ENCODE data around the gene SOHLH1.

Gene SOHLH1

DNA sequence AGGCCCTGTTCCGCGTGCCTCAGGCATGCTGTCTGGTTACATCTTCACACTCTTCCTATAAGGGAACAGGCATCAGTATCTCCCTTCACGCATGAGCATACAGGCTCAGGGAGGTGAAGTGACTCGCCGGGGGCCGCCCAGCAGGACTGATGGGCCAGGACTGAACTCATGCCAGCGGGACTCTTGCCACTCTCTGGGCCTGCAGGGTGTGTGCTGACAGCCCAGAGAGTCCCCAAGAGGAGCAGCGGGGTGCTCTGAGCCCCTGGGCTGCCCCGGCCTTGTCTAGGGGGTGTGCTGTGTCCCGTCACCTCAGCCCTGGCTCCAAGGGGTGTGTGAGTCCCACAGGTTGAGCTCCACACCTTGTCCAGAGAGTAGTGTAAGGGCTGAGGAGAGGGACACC lies 12.6 kb upstream of the SOHLH1 start:
- Histone ChIP-seq H3K9ac (ENCODE audit: low read depth, low read length) (no peak overlapping the region), H3K4me1 (ENCODE audit: insufficient read depth, low read length) (no peaks in the 10 kb centered on the region), H3K27ac (ENCODE audit: low read length) (no peak overlapping the region), H3K9me3 (ENCODE audit: insufficient read depth, low read depth, low read length) (no peaks in the 10 kb centered on the region), H3K27me3 (ENCODE audit: insufficient read depth, low read length) (peaks cover 38% of the 10 kb centered on the region), H3K36me3 (ENCODE audit: insufficient read depth, low read depth, low read length) (no peaks in the 10 kb centered on the region), H3K4me3 (ENCODE audit: low read length) (no peak overlapping the region)

DNA sequence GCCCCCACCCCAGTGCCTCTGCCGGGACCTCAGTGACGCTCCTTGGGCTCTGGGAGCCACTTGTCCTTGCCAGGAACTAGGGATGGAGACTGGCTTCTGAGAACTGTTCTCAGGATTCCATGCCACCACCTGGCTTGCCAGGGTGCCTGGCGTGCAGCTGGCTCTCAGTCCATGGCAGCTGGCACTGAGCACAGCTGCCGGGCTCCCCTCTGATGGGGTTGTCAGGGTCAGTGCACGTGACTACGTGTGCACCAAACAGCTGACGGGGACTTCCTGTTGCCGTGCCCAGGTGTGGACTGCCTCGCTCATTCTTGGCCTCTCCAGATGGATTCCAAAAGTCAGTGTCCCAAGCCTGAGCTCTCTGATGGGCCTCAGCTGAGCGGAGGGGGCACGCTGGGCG lies 12.1 kb upstream of the SOHLH1 start:
- Histone ChIP-seq H3K36me3 (ENCODE audit: insufficient read depth, low read depth, low read length) (no peaks in the 10 kb centered on the region), H3K27me3 (ENCODE audit: insufficient read depth, low read length) (peaks cover 33% of the 10 kb centered on the region), H3K4me3 (ENCODE audit: low read length) (no peak overlapping the region), H3K9me3 (ENCODE audit: insufficient read depth, low read depth, low read length) (no peaks in the 10 kb centered on the region), H3K4me1 (ENCODE audit: insufficient read depth, low read length) (no peaks in the 10 kb centered on the region), H3K27ac (ENCODE audit: low read length) (no peak overlapping the region), H3K9ac (ENCODE audit: low read depth, low read length) (no peak overlapping the region)

DNA sequence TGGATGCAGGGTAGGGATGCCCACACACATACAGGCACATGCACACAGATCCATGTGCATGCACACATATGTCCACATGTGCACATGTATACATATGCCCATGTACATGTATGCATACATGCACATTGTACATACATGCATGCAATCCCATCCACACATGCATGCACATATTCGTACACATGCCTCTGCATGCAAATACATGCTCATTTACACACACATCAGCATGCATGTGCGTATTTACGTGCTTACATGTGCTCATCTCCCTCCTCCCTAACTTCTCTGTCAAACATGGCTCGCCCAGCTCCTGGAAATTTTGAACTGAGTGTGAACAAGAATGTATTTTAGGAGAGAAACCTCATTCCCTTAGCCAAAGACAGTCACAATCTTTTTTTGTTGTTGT lies 8.9 kb upstream of the SOHLH1 start:
- no peak overlapping the region for H3K27ac ChIP-seq (ENCODE audit: low read length)
- no peaks in the 10 kb centered on the region for H3K9me3 ChIP-seq (ENCODE audit: insufficient read depth, low read depth, low read length)
- H3K9ac ChIP-seq (ENCODE audit: low read depth, low read length) = no peak overlapping the region
- H3K27me3 ChIP-seq (ENCODE audit: insufficient read depth, low read length) = peaks cover 11% of the 10 kb centered on the region
- no peak overlapping the region for H3K4me3 ChIP-seq (ENCODE audit: low read length)
- no peaks in the 10 kb centered on the region for H3K4me1 ChIP-seq (ENCODE audit: insufficient read depth, low read length)
- no peaks in the 10 kb centered on the region for H3K36me3 ChIP-seq (ENCODE audit: insufficient read depth, low read depth, low read length)

DNA sequence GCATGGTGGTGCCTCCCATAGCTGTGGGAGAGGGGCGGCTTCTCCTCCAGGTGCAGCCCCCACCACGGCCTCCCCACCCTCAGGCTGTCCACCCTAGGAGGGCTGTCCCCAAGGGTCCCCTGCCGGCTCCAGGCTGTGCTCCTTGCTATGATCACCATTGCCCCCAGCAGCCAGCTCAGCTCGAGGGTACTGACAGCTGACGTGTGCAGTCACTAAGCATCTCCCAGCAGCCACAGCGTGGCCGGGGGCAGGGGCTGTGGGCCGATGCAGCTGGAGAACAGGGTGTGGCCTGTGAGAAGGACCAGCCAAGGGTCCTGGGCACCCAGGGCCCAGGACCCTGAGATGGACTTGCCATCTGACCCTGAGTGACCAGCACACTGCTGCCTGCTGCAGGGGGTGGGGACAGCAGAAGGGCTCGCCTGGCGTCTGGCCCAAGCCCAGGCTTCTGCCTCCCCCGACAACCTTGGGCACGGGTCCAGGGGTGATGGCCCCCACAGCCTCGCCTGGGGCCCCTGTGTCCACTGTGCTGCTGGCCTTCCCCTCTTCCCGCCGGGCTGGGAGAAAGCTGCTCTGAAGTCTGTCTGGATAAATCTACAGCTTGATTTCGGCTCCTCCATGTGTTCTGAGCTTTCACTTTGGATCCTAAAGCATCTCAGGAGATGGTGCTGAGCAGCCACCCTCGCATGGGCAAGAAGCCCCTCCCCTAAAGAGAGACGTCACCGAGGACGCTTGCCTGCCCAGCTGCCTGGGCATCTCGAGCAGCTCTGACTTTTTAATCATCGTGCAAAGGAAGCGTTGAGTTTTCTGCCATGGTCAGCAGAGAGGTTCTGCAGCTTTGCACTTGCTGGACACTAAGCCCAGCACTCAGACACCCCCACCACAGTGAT lies 8.2 kb upstream of the SOHLH1 start:
- H3K4me3 ChIP-seq (ENCODE audit: low read length) = no peak overlapping the region

DNA sequence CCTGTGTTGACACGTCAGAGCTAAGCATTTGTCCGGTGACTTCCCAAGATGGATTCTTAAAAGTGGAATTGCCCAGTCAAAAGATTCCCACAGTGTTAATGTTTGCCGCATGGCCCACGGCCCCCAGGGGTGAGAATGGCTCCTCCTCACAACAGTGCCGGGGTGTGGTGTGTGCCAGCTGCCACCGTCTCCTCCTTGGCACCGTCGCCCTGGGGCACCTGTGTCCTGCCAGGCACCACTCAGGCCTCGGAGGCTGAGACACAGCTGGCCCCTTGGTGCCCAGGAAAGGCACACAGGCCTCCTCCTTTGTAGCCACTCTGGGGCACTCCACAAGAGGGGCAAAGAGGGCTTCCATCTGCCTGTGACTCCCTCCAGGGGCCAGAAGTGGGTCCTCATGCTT lies 7.0 kb upstream of the SOHLH1 start:
- no peak overlapping the region for H3K27ac ChIP-seq (ENCODE audit: low read length)
- H3K4me3 ChIP-seq (ENCODE audit: low read length) = no peak overlapping the region
- no peak overlapping the region for H3K9ac ChIP-seq (ENCODE audit: low read depth, low read length)
- no peaks in the 10 kb centered on the region for H3K4me1 ChIP-seq (ENCODE audit: insufficient read depth, low read length)
- H3K9me3 ChIP-seq (ENCODE audit: insufficient read depth, low read depth, low read length) = no peaks in the 10 kb centered on the region
- H3K27me3 ChIP-seq (ENCODE audit: insufficient read depth, low read length) = peaks cover 19% of the 10 kb centered on the region
- no peaks in the 10 kb centered on the region for H3K36me3 ChIP-seq (ENCODE audit: insufficient read depth, low read depth, low read length)

More for the DNA sequence above, 8.2 kb upstream of the SOHLH1 start:
- no peaks in the 10 kb centered on the region for H3K4me1 ChIP-seq (ENCODE audit: insufficient read depth, low read length)
- peaks cover 11% of the 10 kb centered on the region for H3K27me3 ChIP-seq (ENCODE audit: insufficient read depth, low read length)
- no peaks in the 10 kb centered on the region for H3K9me3 ChIP-seq (ENCODE audit: insufficient read depth, low read depth, low read length)
- H3K9ac ChIP-seq (ENCODE audit: low read depth, low read length) = no peak overlapping the region
- no peaks in the 10 kb centered on the region for H3K36me3 ChIP-seq (ENCODE audit: insufficient read depth, low read depth, low read length)
- no peak overlapping the region for H3K27ac ChIP-seq (ENCODE audit: low read length)

DNA sequence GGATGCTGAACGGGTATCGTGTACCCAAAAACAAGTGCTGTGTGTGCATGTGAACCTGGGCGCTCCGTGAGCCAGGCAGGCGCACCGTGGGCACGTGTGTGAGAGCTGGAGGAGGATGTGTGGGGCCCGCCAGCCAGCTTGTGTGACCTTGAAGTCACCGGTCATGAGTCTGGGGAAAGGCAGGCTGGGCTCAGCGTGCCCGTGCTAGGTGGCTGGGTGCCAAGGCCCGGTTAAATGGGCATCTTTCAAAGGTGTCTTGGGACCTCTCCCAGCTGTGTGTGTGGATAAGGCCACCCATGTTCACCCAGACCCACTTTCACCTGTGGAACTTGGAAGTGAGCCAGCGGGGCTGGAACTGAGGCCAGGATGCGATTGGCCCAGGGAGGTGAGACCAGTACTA lies 6.1 kb upstream of the SOHLH1 start:
- Histone ChIP-seq H3K27me3 (ENCODE audit: insufficient read depth, low read length) (peaks cover 21% of the 10 kb centered on the region), H3K27ac (ENCODE audit: low read length) (no peak overlapping the region)

DNA sequence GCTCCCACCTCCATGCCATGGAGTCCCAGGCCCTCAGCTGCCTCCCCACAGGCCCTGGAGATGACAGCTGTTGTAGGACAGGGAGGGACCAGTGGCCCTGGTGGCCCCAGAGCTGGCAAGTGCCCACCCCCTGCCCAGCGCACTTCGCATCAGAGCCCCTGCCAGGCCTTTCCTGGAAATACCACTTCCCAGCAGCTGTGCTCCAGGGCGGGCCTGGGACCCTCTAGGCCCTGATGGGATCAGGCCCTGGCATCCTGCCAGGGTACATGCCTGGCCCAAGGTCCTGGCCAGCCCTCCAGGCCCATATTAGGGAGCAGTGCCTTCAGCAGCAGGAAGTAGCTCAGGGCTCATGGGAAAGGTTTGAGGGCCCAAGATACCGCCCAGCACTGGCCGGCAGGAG lies 5.2 kb upstream of the SOHLH1 start:
- peaks cover 21% of the 10 kb centered on the region for H3K27me3 ChIP-seq (ENCODE audit: insufficient read depth, low read length)
- H3K36me3 ChIP-seq (ENCODE audit: insufficient read depth, low read depth, low read length) = no peaks in the 10 kb centered on the region
- no peak overlapping the region for H3K4me3 ChIP-seq (ENCODE audit: low read length)

More for the DNA sequence above, 6.1 kb upstream of the SOHLH1 start:
- Histone ChIP-seq H3K9ac (ENCODE audit: low read depth, low read length) (no peak overlapping the region), H3K4me3 (ENCODE audit: low read length) (no peak overlapping the region), H3K9me3 (ENCODE audit: insufficient read depth, low read depth, low read length) (no peaks in the 10 kb centered on the region), H3K36me3 (ENCODE audit: insufficient read depth, low read depth, low read length) (no peaks in the 10 kb centered on the region), H3K4me1 (ENCODE audit: insufficient read depth, low read length) (no peaks in the 10 kb centered on the region)

DNA sequence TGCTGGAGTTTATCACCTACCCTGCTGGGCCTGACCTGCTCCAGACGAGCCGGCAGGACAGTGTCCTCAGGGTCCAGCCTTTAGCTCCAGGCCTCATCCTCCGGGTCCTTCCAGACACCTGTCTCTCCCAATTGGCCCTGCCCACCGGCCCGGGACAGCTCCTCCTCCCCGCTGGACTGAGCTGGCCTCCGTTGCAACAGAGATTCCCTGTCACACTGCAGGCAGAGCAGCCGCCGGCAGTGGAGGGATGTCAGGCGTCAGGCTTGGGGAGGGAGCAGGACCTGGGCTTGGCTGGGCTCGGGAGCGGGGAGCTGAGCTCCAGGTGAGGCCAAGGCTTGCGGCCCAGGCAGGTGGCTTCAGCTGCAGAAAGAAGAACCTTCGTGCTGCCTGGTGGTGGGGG lies 4.4 kb upstream of the SOHLH1 start:
- Histone ChIP-seq H3K9ac (ENCODE audit: low read depth, low read length) (no peak overlapping the region), H3K4me1 (ENCODE audit: insufficient read depth, low read length) (no peaks in the 10 kb centered on the region), H3K27ac (ENCODE audit: low read length) (no peak overlapping the region), H3K9me3 (ENCODE audit: insufficient read depth, low read depth, low read length) (no peaks in the 10 kb centered on the region), H3K36me3 (ENCODE audit: insufficient read depth, low read depth, low read length) (no peaks in the 10 kb centered on the region), H3K4me3 (ENCODE audit: low read length) (no peak overlapping the region), H3K27me3 (ENCODE audit: insufficient read depth, low read length) (peaks cover 21% of the 10 kb centered on the region)

More for the DNA sequence above, 5.2 kb upstream of the SOHLH1 start:
- H3K9ac ChIP-seq (ENCODE audit: low read depth, low read length) = no peak overlapping the region
- H3K9me3 ChIP-seq (ENCODE audit: insufficient read depth, low read depth, low read length) = no peaks in the 10 kb centered on the region
- no peaks in the 10 kb centered on the region for H3K4me1 ChIP-seq (ENCODE audit: insufficient read depth, low read length)
- no peak overlapping the region for H3K27ac ChIP-seq (ENCODE audit: low read length)

DNA sequence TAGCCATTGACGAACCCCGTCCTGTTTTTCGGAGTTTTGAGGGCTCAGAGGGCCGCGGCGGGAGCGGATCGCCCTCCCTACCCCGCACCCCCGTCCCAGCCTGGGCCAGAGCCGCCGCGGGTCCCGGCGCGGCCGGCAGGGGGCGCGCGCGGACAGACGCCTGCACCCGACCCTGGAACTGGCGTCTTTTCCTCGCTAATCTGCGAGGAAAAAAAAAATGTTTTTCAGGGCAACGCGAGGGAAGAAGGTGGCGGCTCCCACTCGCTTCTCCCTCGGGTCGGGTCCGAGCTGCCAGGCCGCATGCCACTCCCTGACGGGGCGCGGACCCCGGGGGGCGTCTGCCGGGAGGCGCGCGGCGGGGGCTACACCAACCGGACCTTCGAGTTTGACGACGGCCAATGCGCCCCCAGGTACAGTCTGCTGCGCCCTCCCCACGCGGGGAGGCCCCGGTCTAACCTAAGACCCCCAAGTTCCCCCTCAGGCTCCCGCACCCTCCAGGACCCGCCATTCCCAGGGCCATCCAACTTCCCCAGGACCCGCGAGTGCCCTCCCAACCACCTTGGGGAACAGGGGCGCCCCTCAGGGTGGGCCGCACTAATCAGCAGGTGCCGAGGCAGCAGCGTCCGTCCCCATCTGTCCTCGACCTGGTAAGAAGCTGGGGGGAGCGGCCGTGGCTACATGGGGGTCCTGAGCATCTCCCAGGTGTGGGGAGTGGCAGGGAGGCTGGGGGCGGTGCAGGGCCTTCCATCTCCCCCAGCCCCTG lies 2.9 kb upstream of the SOHLH1 start, which contains the start of gene KCNT1:
Gene KCNT1 (plus strand): TSS at position 227 of the 763 bp plus-strand sequence. CDS start 74 bp downstream, at position 301.
- H3K4me3 ChIP-seq (ENCODE audit: low read length) = peak within 1 kb of the TSS; percentile 43; the same call in 1 of the 2 replicates
- H3K36me3 ChIP-seq (ENCODE audit: insufficient read depth, low read depth, low read length) = no peaks in the 10 kb centered on the region
- H3K27ac ChIP-seq (ENCODE audit: low read length) = no peak within 1 kb of the TSS
- no peaks in the 10 kb centered on the region for H3K9me3 ChIP-seq (ENCODE audit: insufficient read depth, low read depth, low read length)
- H3K9ac ChIP-seq (ENCODE audit: low read depth, low read length) = no peak within 1 kb of the TSS
- H3K4me1 ChIP-seq (ENCODE audit: insufficient read depth, low read length) = no peaks in the 10 kb centered on the region
- peaks cover 21% of the 10 kb centered on the region for H3K27me3 ChIP-seq (ENCODE audit: insufficient read depth, low read length)

DNA sequence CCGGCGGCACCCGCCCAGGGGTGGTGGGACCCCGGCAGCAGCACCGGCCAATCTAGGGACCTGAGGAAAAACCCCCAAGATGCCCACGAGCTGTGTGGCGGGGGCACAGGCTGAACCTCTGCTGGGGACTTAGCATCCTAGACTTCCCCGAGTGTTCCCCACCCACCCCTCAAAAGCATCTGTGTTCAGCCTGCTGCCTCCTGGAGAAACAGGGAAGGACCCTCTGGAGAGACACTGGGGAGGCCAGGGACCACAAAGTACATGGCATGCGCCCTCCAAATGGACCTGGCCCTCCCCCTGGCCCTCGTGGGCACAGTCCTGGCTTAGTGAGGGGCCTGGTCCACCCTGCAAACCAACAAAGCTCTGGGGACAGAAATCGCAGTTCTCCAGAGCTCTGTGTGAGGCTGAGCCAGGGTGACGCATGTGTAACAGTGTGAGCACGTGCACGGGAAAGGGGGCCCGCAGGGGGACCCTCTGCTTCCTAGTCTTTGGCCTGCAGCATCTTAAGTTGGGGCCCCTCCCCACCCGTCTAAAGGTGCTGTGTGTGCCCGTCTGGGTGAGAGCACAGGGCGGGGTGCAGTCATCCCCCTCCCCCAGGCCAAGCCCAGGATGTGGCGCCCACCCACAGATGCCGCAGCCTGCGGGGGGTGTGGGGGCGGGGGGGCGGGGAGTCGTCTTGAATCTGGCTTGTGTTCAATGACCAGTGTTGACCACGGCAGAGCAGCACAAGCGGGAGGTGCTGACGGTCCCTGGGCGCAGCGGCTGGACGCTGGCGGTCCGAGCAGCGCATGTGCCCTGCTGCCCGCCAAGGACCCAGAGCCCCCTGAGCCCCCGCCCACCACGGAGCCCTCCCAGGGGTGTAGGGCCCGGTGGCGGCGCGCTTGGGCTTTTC lies 2.0 kb upstream of the SOHLH1 start:
- Histone ChIP-seq H3K4me1 (ENCODE audit: insufficient read depth, low read length) (no peaks in the 10 kb centered on the region), H3K36me3 (ENCODE audit: insufficient read depth, low read depth, low read length) (no peaks in the 10 kb centered on the region), H3K27ac (ENCODE audit: low read length) (no peak overlapping the region), H3K9ac (ENCODE audit: low read depth, low read length) (no peak overlapping the region), H3K4me3 (ENCODE audit: low read length) (peak overlapping the region; percentile 43; the same call in 1 of the 2 replicates), H3K27me3 (ENCODE audit: insufficient read depth, low read length) (peaks cover 21% of the 10 kb centered on the region), H3K9me3 (ENCODE audit: insufficient read depth, low read depth, low read length) (no peaks in the 10 kb centered on the region)

DNA sequence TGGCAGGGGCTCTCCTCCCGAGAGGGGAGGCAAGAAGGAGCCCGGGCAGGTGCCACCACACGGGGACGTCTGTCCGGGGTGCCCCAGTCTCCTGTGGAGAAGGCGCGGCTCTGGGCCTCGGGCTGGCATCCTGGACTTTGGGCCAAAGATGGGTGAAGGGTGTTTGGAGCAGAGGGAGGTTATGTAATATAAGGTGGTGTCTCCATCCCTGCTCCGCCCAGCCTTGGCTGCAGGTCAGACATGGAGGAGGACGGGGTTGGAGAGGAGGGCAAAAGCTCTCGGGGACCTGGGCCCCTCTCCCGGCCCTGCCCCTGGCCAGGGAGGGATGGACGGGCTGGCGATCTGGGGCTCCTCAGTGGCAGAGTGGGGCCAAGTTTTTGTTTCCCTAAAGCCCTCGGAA lies 1.2 kb upstream of the SOHLH1 start:
- Histone ChIP-seq H3K27ac (ENCODE audit: low read length) (no peak overlapping the region), H3K9ac (ENCODE audit: low read depth, low read length) (no peak overlapping the region), H3K9me3 (ENCODE audit: insufficient read depth, low read depth, low read length) (no peaks in the 10 kb centered on the region), H3K27me3 (ENCODE audit: insufficient read depth, low read length) (peaks cover 21% of the 10 kb centered on the region), H3K36me3 (ENCODE audit: insufficient read depth, low read depth, low read length) (no peaks in the 10 kb centered on the region), H3K4me1 (ENCODE audit: insufficient read depth, low read length) (no peaks in the 10 kb centered on the region), H3K4me3 (ENCODE audit: low read length) (no peak overlapping the region)

Data from iPS-20b (cell line).